Measurements from ENCODE around the gene CBY3.
"Not testable (repeated sequence)": the region's sequence is repeated elsewhere in the genome, so short reads cannot be mapped to it uniquely, and the experiment has no call there.

Gene CBY3

DNA sequence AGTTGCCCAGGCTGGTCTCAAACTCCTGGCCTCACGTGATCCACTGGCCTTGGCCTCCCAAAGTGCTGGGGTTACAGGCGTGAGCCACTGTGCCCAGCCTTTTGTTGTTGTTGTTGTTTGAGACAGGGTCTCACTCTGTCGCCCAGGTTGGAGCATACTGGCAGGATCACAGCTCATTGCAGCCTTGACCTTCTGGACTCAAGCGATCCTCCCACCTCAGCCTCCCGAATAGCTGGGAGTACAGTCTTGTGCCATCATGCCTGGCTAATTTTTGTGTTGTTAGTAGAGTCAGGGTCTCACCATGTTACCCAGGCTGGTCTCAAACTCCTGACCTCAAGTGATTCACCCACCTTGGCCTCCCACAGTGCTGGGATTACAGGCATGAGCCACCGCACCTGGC is 19.2 kb downstream of the CBY3 start:
- DNase-seq = not testable (repeated sequence)

DNA sequence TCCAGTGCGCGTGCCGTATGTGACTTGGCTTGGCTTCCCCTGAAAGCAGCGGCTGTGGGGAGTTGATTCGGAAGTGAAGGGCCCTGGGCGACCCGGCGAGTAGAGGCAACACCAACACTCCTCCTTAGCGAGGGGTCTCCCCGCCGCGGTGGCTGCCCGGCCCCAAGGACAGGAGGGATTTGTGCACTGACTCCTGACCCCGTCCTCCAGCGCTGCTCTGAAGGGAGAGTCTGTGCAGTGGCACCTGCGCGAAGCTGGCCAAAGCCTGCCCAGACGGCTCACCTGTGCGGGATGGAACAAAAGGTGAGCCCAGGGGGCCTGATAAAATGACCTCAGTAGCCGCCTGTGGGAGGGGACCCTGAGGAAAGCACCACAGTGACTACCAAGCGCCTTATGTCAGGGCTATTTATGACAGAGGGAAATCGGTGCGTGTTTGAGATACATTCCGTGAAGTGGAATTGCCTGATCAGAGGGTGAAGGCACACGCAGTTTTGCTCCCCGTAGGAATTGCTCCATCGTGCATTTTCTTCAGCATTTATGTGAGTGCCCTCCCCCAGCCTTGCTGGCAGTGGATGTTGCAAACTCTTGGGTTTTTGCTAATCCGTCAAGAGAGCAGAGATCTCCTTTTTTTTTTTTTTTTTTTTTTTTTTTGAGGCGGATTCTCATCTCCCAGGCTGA is 22.5 kb downstream of the CBY3 start:
- not testable (repeated sequence) for DNase-seq

DNA sequence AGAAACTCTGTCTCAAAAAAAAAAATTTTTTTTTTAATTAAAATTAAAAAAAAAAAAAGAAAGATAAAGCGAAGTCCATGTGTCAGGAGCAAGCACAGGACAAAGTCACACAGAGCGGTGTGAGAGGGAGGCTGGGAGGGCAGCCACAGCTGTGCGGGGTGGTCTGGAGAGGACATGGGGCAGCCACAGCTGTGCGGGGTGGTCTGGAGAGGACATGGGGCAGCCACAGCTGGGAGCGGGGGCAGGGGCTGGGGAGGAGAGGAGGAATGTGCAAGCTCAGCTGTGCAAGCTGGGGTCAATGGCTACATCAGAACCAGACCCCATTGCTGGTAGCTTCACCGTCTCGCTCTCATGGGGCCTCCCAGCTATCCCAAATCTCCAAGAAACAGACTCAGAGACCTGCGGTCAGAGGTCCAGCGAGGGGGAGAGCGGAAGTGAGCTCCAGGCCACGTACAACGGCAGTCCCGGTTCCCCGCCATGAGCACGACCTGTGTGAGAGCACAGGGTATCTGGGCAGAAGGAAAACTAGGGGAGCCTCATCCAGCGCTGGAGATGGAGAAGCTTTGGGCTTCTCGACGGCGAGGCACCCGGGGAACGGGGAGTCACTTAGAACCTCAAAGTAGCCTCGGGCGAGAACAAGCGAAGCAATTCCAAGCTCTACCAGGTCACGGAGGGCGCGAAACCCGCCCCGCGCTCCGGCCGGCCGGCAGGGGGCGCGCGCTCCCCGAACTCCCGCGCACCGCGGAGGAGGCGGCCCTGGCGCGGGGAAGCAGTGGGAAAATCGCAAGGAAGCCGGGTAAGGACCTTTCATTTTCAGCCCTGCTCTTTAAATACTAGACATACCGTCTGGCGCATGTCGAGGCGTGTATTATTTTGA is 23.3 kb downstream of the CBY3 start:
- not testable (repeated sequence) for DNase-seq

DNA sequence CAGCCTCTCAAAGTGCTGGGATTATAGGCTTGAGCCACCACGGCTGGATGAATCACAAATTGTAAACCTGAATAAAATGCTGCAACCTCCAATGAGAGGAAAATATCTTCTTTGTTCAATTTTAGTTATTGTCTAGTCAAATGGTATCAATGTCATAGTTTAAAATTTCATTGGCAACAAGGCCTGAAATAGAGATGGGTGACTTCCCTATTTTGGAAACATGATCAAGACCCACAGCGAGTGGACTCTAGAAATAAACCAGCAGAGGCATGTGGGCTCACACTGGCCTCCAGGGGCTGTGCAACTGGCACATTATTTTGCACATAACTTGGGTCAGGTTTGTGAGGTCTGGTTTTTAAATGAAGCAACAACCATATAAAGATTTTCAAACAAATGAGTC is 27.7 kb downstream of the CBY3 start:
- not testable (repeated sequence) for DNase-seq

DNA sequence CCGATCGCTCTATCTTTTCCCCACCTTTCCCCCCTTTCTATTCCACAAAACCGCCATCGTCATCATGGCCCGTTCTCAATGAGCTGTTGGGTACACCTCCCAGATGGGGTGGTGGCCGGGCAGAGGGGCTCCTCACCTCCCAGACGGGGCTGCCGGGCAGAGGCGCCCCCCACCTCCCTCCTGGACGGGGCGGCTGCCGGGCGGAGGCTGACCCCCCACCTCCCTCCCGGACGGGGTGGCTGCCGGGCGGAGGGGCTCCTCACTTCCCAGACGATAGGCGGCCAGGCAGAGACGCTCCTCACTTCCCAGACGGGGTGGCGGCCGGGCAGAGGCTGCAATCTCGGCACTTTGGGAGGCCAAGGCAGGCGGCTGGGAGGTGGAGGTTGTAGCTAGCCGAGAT is 30.6 kb downstream of the CBY3 start:
- DNase-seq = not testable (repeated sequence)

DNA sequence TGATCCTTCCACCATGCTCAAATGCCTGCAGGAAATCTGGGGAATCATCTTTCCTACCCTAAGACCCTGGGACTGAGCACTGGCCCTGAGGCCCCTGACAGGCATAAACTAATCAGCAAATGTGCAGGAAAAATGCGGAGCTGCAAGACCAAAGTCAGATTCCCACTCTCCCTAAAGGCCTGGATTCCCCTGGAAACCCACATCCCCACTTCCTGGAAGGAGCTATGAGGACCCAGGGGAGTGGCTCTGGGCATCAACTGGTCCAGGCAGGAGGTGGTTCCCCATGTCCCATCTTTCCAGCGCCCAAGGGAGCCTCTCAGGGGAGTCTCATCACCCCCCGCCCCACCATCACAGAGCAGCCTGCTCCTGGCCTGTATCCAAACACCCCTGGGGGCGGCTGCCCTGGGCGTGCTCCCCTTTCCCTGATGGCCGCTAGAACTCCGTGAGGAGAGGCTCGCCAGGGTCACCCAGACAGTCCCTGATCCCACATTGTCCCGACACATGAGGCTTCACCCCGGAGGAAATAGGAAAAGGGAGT is 31.6 kb downstream of the CBY3 start:
- DNase-seq = not testable (repeated sequence)

DNA sequence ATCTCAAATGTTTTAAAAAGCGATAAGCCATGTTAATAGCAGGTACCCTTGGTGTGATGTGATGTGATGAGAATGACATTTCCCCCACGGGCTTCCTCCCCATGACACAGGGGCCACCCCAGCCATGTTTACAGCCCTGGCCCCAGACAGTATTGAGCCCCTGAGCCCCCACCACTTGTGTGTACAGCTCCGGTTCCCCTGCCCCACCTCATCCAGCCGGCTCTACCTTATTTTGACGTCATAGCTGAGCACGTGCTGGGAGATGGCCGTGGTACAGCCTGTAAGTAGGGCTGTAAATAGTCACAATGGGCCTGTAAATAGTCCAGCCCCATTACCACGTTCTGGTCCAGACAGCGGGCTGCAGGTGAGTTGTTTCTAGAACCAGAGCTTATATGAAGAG is 32.4 kb downstream of the CBY3 start:
- no peak for DNase-seq

DNA sequence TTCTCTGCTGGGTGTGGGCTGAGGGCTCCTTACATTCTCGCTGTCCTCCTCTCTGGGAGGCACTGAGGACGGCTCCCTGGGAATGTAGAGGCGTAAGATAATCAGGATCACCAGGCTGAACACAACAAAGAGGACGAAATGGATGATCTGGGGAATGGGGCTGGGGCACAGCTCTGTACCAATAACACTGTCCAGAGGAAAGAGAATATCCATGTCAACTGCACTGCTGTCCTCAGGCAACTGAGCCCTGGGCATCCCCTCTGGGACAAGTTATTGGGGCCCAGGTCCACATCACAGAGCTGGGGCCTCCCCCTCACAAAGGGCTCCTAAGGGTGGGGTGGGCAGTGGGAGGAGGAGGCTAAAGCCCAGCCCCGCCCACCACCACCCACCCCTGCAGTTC is 36.1 kb downstream of the CBY3 start:
- DNase-seq = not testable (repeated sequence)

DNA sequence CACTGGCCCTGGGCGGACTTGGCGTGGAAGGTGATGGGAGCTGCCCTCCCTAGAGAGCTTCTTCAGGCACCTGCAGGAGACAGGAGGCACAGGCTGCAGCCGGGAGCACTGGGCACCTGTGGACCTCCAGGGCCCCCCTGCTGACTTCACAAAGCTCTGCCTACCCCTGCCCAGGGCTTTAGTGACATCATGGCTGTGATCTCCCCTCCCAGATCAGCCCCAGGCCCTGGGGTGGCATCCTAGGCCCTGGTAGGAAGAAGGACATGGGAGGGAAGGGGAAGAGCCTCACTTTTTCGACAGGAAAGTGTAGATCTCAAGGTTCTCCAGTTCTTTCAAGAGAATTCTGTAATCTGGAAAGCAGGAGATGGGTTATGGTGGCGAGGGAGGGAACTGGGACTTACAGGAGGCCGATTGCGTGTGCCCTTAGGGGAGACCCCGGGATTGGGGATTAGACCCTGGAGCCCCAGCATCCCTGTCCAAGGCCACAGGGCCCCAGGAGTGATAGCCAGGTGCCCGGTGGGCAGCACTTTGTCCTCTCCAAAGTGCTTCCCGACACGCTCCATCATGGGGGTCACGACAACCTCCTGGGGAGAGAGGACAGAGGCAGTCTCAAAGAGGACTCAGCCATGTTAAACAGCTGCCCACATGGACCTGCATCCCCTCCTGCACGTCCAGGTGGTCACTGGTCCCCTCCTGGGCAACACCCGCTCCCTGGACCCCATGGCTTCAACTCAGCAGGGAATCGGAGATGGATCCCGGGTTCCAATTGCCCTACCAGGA is 37.5 kb downstream of the CBY3 start:
- DNase-seq = not testable (repeated sequence)

DNA sequence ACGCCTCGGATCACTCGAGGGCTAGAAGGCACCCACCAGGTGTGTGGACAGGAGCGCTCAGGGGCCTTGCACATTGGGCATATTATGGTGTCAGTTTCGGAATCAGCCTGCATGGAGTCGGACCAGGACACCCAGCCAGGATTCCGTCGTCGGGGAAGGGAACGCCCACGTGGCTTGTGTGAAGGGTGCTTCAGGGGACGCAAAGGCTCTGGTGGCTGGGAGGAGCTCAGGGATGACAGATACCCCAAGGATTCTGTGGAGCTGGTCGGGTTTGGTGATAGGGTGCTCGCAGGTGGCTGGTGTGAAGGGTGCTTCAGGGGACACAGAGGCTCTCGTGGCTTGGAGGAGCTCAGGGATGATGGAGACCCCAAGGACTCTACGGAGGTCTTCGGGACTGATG is 38.2 kb downstream of the CBY3 start:
- not testable (repeated sequence) for DNase-seq

DNA sequence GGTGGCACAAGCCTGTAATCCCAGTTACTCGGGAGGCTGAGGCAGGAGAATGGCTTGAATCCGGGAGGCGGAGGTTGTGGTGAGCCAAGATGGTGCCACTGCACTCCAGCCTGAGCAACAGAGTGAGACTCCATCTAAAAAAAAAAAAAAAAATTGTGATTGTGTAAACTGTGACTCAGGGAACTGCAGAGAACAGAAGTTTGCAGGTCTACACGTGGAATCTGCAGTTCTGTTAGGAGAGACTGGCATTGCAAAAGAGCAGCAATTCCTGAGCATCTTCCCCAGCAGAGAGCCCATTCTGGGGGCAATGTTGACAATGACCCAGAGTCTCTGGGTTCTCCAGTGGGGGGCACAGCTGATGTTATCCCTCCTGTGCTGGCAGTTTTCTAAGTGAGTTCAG is 39.1 kb downstream of the CBY3 start:
- not testable (repeated sequence) for DNase-seq

DNA sequence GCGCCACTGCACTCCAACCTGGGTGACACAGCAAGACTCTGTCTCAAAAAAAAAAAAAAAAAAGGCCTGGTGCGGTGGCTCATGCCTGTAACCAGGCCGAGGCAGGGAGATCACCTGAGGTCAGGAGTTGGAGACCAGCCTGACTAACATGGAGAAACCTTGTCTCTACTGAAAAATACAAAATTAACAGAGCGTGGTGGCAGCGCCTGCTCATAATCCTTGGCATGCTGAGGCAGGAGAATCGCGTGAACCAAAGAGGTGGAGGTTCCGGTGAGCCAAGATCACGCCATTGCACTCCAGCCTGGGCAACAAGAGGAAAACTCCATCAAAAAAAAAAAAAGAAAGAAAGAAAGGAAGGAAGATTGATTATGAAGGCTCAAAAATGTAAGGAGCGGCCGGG is 41.5 kb downstream of the CBY3 start:
- not testable (repeated sequence) for DNase-seq

DNA sequence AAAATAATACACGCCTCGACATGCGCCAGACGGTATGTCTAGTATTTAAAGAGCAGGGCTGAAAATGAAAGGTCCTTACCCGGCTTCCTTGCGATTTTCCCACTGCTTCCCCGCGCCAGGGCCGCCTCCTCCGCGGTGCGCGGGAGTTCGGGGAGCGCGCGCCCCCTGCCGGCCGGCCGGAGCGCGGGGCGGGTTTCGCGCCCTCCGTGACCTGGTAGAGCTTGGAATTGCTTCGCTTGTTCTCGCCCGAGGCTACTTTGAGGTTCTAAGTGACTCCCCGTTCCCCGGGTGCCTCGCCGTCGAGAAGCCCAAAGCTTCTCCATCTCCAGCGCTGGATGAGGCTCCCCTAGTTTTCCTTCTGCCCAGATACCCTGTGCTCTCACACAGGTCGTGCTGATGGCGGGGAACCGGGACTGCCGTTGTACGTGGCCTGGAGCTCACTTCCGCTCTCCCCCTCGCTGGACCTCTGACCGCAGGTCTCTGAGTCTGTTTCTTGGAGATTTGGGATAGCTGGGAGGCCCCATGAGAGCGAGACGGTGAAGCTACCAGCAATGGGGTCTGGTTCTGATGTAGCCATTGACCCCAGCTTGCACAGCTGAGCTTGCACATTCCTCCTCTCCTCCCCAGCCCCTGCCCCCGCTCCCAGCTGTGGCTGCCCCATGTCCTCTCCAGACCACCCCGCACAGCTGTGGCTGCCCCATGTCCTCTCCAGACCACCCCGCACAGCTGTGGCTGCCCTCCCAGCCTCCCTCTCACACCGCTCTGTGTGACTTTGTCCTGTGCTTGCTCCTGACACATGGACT is 46.3 kb downstream of the CBY3 start:
- not testable (repeated sequence) for DNase-seq

DNA sequence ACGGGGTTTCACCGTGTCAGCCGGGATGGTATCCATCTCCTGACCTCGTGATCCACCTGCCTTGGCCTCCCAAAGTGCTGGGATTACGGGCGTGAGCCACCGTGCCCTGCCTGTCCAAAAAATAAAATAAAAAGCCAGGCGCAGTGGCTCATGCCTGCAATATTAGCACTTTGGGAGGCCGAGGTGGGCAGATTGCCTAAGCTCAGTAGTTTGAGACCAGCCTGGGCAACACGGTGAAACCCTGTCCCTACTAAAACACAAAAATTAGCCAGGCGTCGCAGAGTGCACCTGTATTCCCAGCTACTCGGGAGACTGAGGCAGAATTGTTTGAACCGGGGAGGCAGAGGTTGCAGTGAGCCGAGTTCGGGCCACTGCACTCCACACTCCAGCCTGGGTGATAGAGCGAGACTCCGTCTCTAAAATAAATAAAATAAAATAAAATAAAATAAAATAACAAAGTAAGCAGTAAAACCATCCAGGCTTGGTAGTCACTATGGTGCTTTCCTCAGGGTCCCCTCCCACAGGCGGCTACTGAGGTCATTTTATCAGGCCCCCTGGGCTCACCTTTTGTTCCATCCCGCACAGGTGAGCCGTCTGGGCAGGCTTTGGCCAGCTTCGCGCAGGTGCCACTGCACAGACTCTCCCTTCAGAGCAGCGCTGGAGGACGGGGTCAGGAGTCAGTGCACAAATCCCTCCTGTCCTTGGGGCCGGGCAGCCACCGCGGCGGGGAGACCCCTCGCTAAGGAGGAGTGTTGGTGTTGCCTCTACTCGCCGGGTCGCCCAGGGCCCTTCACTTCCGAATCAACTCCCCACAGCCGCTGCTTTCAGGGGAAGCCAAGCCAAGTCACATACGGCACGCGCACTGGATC is 47.1 kb downstream of the CBY3 start:
- DNase-seq = not testable (repeated sequence)
